GM18907 (cell line): ENCODE measurements around the gene MAGEB10.
"Not testable (repeated sequence)": the region's sequence is repeated elsewhere in the genome, so short reads cannot be mapped to it uniquely, and the experiment has no call there.

Experiments
- ATAC-seq: cut with Tn5 transposase; IDR thresholded peaks from one replicate; pipeline ENCODE4 v1.9.1; 2021; ENCODE audit warnings: mild to moderate bottlenecking, moderate library complexity; ENCODE audit not compliant: unreplicated experiment

Gene MAGEB10, protein sequence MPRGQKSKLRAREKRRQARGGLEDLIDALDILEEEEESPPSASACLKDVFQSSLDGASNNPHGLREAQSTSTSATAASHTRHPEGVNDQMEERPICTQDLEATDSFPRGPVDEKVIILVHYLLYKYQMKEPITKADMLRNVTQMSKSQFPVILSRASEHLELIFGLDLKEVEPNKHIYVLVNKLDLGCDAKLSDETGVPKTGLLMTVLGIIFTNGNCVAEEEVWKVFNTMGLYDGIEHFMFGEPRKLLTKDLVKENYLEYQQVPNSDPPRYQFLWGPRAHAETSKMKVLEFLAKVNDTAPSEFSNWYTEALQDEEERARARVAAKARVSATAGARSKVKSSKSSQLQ

DNA sequence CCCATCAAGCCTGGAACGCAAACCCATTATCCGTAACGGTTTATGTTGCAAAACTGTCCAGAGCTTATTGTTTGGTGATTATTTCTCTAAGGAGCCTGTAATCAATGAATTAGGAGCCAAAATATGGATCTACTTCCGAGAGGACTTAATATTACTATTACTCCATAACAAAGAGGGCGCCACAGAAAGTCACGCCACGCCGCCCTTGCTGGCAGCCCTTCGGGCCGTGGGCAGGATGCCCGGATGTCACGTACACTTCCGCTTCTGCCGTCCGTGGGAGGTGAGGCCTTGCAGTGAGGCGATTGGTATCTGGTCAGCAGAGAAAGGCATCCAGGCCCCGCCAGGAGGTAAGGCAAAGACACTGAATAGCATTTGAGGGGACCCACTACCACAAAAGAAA lies at the start of gene MAGEB10:
Gene MAGEB10 (plus strand): TSS at position 301 of the 400 bp plus-strand sequence. CDS start 13,317 bp downstream, outside the sequence.
- no peak for ATAC-seq

DNA sequence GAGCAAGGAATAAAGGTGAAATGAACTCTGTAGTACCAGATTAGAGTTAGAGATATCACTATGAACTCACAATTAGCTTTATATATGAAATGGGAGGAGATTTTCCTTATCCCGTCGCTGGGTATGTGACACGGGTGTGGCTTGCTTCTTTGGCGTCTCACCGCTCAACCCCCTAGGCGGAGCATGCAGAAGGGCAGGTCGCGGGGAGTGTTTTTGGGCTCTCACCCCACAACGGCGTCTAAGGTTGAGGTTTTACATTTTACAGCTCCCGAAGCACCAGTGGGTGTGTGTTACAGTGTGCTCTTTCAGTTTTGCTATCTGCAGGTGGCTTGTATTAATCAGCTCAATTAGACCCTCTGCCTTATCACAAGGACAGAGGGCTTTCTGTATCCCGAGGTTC lies 42.1 kb upstream of the MAGEB10 start:
- no peak for ATAC-seq

DNA sequence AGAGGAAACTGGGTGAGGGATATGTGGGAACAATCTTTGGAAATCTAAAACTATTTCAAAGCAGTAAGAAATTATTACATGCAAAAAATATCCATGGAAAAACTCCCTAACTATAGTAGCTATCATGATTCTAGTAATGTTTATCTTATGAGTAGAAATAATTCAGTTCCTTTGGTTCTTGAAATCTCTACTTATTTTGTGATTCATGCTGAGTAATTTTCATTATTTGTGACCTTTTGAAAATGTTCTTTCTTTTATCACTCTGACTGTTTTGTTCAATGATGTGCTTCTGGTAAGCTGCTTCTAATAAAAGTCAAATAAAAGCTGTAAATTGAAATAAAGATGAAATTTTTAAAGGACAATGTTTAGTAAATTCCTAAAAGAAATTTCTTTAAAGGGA lies 40.4 kb upstream of the MAGEB10 start:
- ATAC-seq: no peak

DNA sequence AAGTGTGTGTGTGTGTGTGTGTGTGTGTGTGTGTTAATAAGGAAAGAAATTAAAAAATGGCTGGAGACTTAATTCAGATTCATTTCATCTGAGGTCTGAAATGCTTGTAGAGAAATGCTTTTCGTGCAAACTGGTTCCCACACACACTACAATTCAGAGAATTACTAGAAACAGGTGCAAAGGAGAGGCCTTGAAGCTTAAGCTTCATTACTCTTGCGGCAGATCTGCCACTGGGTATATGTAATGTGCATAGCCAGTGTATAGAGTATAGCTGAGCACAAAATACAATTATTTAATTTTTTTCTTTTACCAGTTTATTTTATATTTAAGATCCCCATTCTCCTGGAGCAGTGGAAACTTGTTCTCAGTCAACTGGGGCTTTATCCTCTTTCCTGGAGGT lies 31.8 kb upstream of the MAGEB10 start:
- no peak for ATAC-seq

DNA sequence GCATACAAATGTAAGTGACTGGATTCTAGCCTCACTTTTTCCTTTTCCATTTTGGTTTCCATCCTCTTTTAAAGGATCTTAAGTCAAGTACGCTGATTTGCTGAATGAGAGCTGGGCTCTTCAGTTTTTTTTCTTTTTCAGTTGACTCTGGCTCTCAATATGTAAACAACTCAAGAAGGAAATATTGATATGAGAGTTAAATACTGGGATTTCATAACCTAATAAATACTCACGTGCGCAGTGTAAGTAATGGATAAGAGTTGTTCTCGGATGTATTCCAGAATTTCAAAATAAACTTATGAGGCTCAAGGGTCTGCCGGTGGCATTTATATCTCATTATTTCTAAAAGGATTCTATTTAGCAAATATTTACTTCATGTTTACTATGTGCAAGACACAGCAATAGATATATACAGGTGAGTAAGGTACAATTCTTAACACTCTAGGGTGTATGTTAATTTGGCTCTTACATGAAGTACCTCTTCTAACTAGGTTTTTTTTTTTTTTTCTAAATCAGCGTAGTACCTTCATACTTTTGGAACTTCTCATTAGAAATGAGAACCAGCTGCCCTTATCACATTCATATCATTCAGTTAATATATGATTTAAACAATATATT lies 11.0 kb upstream of the MAGEB10 start:
- ATAC-seq: no peak

DNA sequence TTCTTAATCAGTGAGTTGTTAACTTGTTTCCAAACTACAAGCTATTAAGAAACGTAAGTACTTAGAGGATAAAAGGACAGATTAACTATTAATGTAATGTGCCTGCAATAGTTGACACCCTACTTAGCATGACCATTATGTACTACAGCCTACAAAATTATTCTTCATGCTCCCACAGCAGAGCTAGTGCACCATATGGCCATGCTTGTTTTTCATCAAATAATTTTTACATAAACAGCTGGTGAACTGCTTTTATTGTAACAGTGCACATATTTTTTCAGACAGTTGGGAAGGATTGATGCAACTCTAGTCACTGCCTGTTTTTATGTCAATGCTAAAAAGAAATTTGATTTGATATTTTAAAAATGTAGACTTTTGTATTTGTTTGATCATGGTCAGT lies 10.2 kb upstream of the MAGEB10 start:
- no peak for ATAC-seq

DNA sequence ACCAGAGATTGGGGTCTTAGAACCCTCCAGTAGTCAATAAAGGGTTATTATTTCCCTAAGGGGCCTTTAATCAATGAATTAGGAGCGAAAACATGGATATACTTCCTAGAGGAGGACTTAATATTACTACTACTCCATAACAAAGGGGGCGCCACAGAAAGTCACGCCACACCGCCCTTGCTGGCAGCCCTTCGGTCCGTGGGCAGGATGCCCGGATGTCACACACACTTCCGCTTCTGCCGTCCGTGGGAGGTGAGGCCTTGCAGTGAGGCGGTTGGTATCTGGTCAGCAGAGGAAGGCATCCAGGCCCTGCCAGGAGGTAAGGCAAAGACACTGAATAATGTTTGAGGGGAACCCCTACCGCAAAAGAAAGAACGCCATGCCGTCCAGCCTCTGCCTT lies 436 bp downstream of the MAGEB10 start:
- ATAC-seq: no peak

DNA sequence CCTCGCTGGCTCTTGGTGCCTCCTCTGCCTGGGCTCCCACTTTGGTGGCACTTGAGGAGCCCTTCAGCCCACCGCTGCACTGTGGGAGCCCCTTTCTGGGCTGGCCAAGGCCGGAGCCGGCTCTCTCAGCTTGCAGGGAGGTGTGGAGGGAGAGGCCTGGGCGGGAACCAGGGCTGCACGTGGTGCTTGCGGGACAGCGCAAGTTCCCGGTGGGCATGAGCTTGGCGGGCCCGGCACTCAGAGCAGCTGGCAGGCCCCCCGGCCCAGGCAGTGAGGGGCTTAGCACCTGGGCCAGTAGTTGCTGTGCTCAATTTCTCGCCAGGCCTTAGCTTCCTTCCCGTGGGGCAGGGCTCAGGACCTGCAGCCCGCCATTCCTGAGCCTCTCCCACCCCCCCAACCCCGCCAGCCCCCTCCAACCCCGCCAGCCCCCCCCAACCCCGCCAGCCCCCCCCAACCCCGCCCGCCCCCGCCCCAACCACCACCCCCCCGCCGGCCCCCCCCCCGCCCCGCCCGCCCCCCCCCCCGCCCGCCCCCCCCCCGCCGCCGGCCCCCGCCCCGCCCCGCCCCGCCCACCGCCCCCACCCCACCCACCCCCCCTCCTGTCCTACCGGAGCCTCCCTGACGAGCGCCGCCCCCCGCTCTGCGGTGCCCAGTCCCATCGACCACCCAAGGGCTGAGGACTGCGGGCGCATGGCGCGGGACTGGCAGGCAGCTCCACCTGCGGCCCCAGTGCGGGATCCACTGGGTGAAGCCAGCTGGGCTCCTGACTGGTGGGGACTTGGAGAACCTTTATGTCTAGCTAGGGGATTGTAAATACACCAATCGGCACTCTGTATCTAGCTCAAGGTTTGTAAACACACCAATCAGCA lies 1.4 kb downstream of the MAGEB10 start:
- not testable (repeated sequence) for ATAC-seq

DNA sequence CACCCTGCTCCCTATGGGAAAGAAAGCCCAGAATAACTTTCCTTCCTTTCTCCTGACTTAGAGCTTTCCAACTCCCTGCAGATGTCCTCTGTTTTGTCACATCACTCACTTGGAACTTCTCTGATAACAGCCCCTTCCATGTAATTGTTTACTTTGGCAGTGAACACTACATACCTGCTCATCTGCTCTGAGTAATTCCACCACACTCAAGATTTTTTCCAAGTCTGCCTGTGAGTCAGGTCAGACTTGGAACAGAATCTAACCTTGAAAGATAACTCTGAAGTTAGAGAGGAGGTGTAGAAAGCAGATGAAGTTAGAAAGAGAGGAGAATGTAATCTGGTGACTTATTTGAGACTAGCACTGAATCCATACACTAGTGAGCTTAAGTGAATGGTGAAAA lies 7.4 kb downstream of the MAGEB10 start:
- no peak for ATAC-seq

DNA sequence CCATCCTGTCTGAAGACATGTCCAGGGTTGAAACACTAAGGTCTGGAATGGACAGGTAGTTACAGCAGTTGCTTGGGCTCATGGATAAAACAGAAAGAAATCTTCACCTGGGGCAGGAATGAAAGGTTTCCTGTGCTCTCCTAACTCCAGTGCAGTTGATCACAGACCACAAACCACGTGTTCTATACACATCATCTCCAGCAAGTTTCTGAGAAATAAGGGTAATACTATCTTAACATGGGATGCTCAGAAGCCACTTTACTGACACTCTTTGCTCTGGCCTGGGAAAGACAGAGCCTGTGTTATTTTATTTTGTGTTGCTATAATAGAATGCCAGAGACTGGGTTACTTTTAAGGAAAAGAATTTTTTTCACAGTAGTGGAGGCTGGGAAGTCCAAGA lies 16.0 kb downstream of the MAGEB10 start:
- no peak for ATAC-seq

DNA sequence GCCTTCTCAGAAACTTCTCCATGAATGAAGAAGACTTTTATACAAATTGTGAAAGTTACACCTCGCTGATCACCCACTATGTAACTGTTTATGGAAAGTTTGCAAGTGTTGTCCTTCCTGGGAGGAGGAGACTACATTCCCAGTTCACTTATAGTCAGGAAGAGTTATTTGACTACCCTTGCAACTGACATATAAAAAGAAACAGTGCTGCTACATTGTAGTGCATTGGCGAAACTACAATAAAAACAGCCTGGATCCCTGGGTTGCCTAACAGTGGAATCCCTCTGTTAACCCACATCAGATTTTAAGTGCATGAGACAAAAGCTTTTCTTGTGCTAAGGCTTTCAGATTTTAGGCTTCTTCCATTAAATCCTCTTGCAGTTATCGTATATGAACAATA lies 30.4 kb downstream of the MAGEB10 start:
- no peak for ATAC-seq

DNA sequence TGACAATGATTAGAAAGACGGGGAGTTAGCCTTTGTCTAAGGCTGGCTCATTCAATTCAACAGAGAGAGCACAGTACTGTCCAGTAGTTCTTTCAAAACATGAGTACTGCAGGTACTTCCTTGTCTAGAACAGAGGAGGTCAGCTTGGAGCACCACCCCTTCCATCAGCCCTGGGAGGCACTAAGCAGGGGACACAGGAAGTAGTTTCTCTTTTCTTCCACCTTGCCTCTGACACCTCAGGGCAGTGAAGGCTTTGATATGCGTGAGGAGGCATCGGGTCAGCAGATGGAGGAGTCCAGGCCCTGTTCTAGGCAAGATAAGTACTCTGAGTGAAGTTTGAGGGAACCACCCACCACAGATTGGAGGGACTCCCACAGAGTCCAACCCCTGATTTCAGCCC lies 33.1 kb downstream of the MAGEB10 start:
- ATAC-seq: no peak

DNA sequence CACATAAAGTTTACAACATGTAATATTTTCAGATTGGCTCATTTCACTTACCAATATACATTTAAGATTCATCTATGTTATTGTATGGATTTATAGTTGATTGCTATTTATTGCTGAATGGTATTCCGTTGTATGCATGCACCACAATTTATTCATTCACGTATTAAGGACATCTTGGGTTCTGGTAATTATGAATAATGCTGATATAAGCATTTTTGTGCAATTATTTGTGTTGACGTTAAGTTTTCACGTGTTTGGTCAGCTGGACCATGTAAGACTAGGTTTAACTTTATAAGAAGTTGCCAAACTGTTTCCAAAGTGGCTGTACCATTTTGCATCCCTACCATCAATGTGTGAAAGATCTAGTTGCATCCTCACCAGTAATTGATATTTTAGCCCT lies 35.1 kb downstream of the MAGEB10 start:
- ATAC-seq: no peak

DNA sequence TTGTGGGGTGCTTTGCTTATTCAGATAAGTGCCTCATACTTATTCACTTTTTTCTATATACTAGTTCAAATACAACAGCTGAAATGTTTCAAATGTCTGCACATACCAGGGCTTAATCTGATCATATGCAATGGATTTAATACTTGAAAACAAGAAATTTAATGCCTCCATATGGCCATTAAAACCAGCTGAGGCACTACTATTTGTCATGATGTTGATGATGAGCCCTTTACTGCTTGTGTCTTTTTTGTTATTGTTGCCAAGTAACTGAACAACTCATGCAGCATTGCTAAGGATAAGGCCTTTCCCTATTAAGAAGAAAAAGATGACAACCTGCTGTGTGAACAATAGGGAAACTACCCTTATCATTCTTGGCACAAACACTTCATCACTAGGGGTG lies 52.5 kb downstream of the MAGEB10 start:
- ATAC-seq: no peak

DNA sequence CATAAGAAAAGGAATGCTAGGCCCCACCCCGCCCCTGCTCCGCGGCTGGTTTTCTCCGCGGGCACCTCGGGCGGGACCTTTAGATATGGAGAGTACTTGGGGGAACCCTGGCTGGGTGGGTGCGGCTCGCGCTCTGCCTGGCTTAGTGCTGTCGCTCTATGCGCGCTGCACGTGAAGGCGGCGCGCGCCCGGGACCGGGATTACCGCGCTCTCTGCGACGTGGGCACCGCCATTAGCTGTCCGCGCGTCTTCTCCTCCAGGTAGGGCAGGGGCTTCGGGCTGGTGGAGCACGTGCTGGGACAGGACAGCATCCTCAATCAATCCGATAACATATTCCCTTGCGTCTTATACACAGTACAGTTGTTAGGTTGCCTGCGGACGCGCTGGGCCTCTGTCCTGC lies 56.0 kb downstream of the MAGEB10 start:
- ATAC-seq: no peak
